DLD1 (cell line): ENCODE measurements around the gene GSK3A.

Experiments
- in situ Hi-C: cut with HindIII; loops from 2 replicates; pipeline ENCODE4 v1.10.0; 2017; ENCODE audit warnings: low sequenced_read_pairs

GSK3A gene

GRCh38 chr19:42203700-42204099 lies 38.7 kb downstream of the GSK3A start:
- in situ Hi-C loops: no loop called here

- in situ Hi-C loops: no loop called here
Measured at GRCh38 chr19:42202290-42202880, 40.0 kb downstream of the GSK3A start.

GRCh38 chr19:42201489-42202289 lies 40.7 kb downstream of the GSK3A start:
- in situ Hi-C loops: no loop called here

GRCh38 chr19:42200116-42200715 lies 42.2 kb downstream of the GSK3A start:
- in situ Hi-C loops: no loop called here

- in situ Hi-C loops: no loop called here
Measured at GRCh38 chr19:42199440-42200115, 42.8 kb downstream of the GSK3A start.

GRCh38 chr19:42198676-42199439 lies 43.5 kb downstream of the GSK3A start:
- in situ Hi-C loops: no loop called here

GRCh38 chr19:42197375-42197817 lies 45.0 kb downstream of the GSK3A start:
- in situ Hi-C loops: no loop called here

GRCh38 chr19:42196011-42197001 lies 46.1 kb downstream of the GSK3A start:
- in situ Hi-C loops: no loop called here

GRCh38 chr19:42193706-42194105 lies 48.7 kb downstream of the GSK3A start:
- in situ Hi-C loops: no loop called here

- in situ Hi-C loops: no loop called here
Measured at GRCh38 chr19:42193294-42193693, 49.1 kb downstream of the GSK3A start.

GRCh38 chr19:42191855-42192254 lies 50.5 kb downstream of the GSK3A start:
- in situ Hi-C loops: no loop called here

- in situ Hi-C loops: no loop called here
Measured at GRCh38 chr19:42191330-42191729, 51.1 kb downstream of the GSK3A start.

- in situ Hi-C loops: no loop called here
Measured at GRCh38 chr19:42189133-42189532, 53.3 kb downstream of the GSK3A start.

- in situ Hi-C loops: no loop called here
Measured at GRCh38 chr19:42188665-42189064, 53.7 kb downstream of the GSK3A start.

- in situ Hi-C loops: no loop called here
Measured at GRCh38 chr19:42185277-42185676, 57.1 kb downstream of the GSK3A start.

- in situ Hi-C loops: no loop called here
Measured at GRCh38 chr19:42184401-42184861, 58.0 kb downstream of the GSK3A start.
